Neural cell (in vitro differentiated cells): Measurements from ENCODE around the gene PTK6.

Experiments
- POLR2AphosphoS5 ChIP-seq: IDR thresholded peaks from 2 replicates; pipeline ENCODE4 v1.6.1; 2012
- TF ChIP-seq, protein P1 (sequence below): fragments of 450-650 bp; IDR thresholded peaks from 2 replicates; pipeline ENCODE4 v1.5.1; 2014; ENCODE audit warnings: antibody characterized with exemption, mild to moderate bottlenecking, moderate library complexity; ENCODE audit not compliant: poor library complexity, severe bottlenecking

DNA sequence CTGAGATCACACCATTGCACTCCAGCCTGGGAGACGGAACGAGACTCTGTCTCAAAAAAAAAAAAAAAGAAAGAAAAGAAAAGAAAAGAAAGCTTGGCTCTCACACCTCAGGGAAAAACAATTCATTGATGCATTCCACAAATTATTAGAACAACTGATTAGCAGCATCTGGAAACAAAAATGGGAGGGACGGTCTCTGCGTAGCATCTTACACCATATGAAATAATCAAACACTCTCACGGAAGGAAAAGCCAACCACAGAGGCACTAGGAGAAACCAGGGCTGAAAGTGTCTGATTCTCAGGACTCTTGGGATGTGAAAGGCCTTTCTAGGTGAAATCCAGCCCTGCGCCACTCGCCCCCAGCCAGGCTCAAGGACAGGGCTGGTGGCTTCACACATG lies 39.1 kb upstream of the PTK6 start:
- no peak for TF ChIP-seq POLR2AphosphoS5
- TF ChIP-seq, protein P1, sequence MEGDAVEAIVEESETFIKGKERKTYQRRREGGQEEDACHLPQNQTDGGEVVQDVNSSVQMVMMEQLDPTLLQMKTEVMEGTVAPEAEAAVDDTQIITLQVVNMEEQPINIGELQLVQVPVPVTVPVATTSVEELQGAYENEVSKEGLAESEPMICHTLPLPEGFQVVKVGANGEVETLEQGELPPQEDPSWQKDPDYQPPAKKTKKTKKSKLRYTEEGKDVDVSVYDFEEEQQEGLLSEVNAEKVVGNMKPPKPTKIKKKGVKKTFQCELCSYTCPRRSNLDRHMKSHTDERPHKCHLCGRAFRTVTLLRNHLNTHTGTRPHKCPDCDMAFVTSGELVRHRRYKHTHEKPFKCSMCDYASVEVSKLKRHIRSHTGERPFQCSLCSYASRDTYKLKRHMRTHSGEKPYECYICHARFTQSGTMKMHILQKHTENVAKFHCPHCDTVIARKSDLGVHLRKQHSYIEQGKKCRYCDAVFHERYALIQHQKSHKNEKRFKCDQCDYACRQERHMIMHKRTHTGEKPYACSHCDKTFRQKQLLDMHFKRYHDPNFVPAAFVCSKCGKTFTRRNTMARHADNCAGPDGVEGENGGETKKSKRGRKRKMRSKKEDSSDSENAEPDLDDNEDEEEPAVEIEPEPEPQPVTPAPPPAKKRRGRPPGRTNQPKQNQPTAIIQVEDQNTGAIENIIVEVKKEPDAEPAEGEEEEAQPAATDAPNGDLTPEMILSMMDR = no peak
